Transverse colon (tissue), 4 donors: ENCODE data around the gene GRIPAP1. TPM values are rescaled to one million over a fixed set of nuclear protein-coding genes. Genes with fewer than 3 reads are reported as not detected.

Experiments used
- DNase-seq: peaks from one replicate; pipeline ENCODE4 v3.0.0-alpha.2; 2019
- H3K27ac ChIP-seq, 4 donors: fragments of 200-600 bp; sonication (generic); 2 replicates each; pipeline ENCODE4 v1.5.1; 2016 to 2018; ENCODE audit warnings: inconsistent platforms in 4 of 4
- H3K27me3 ChIP-seq: fragments of 200-600 bp; sonication (generic); 2 replicates; pipeline ENCODE4 v1.5.1; 2017; ENCODE audit warnings: inconsistent platforms
- H3K36me3 ChIP-seq, 4 donors: fragments of 200-600 bp; sonication (generic); 2 replicates each; pipeline ENCODE4 v1.5.1; 2017 to 2019; ENCODE audit warnings: inconsistent platforms in 4 of 4
- H3K4me1 ChIP-seq, 4 donors: fragments of 200-600 bp; sonication (generic); 2 replicates each; pipeline ENCODE4 v1.5.1; 2017 to 2020; ENCODE audit warnings: inconsistent platforms in 4 of 4
- H3K4me3 ChIP-seq, 4 donors: fragments of 200-600 bp; sonication (generic); 1 replicate in 1 of 4; 2 replicates in 3 of 4; pipeline versions ENCODE4 v1.5.1 to v1.6.1; 2017 to 2019; ENCODE audit warnings: inconsistent platforms in 4 of 4
- H3K9me3 ChIP-seq, 2 donors: fragments of 200-600 bp; sonication (generic); 2 replicates each; pipeline ENCODE4 v1.5.1; 2017 to 2019; ENCODE audit warnings: inconsistent platforms in 2 of 2
- EP300 ChIP-seq: sonication (generic); formaldehyde crosslinking; IDR thresholded peaks from one replicate; pipeline ENCODE4 v1.6.1; 2017; ENCODE audit warnings: antibody characterized with exemption, low read depth
- POLR2A ChIP-seq: fragments of 450-650 bp; IDR thresholded peaks from one replicate; pipeline ENCODE4 v1.6.1; 2016; ENCODE audit warnings: antibody characterized with exemption, mild to moderate bottlenecking, moderate library complexity
- POLR2AphosphoS5 ChIP-seq, 3 donors: sonication (generic); formaldehyde crosslinking; IDR thresholded peaks; one replicate each; pipeline ENCODE4 v1.6.1; 2016; ENCODE audit warnings: antibody characterized with exemption in 3 of 3
- WGBS, 2 donors: methylation state at CpG; one replicate each; pipeline ENCODE4 v1.1.5; 2018; ENCODE audit warnings: low coverage in 1 of 2; 5-methylcytosine and 5-hydroxymethylcytosine counted together
- in situ Hi-C, 4 donors: fragments of 200-750 bp; cut with MboI; loops; one replicate each; pipeline versions ENCODE4 v1.15.0 to v1.15.1; 2017; ENCODE audit warnings: low sequenced_read_pairs in 3 of 4, low pct_ligation_motif_present in 1 of 4, low pct_unique_long_range_greater_than_20kb in 1 of 4
- intact Hi-C: fragments of 100-400 bp; cut with DNase I; formaldehyde crosslinking; loops from one replicate; pipeline ENCODE4 v1.15.1; 2023; ENCODE audit warnings: low total_unique reads
- total RNA-seq, 4 donors: library from RNA; depleted of rRNA; stranded (reverse); fragments of >200 nt; gene quantifications; one replicate each; pipeline ENCODE4 v1.1.0, GENCODE V29; 2016
- TF ChIP-seq, protein P1 (sequence below), 5 experiments: fragments of 200-600 bp in 3 of 5; fragments of 450-650 bp in 2 of 5; sonication (generic) in 3 of 5; IDR thresholded peaks; 1 replicate in 2 of 5; 2 replicates in 3 of 5; pipeline ENCODE4 v1.5.1; 2016 to 2017; ENCODE audit warnings: antibody characterized with exemption in 5 of 5, inconsistent platforms in 3 of 5, mild to moderate bottlenecking in 2 of 5, moderate library complexity in 1 of 5

The GRIPAP1 gene
- total RNA-seq, 4 donors from 2014 or later, result 34.8 to 102 (median 52.9) TPM

DNA sequence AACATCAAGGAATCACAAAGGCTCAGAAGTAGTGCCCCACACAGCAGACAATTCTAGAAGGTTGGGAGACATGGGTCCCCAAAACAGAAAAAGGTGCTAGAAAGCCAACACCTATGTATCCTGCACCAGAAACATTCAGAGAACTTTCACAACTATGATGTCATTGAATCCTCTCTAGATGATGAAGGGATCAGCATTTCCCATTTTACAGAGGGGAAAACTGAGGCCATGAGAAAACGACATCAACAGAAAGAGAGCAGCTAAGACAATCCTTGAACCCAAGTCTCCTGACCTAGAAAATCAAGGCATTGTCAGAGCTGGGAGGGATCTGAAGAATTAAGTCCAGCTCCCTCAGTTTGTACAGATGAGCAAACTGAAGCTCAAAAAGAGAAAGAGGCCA is 33.7 kb downstream of the GRIPAP1 start:
- in situ Hi-C loops (no loop called here), intact Hi-C loops (no loop called here)
- Histone ChIP-seq H3K4me1 (peaks cover 0 to 11% (median 2%) of the 10 kb centered on the region in 4 donors), H3K36me3 (no peaks in the 10 kb centered on the region), H3K9me3 (no peaks in the 10 kb centered on the region), H3K4me3 (no peak overlapping the region), H3K27me3 (no peaks in the 10 kb centered on the region), H3K27ac (no peak overlapping the region)
- DNase-seq, result no peak
- no peak for TF ChIP-seq POLR2AphosphoS5 (IDR thresholded peaks at IDR 0.05)
- TF ChIP-seq POLR2A, result no peak
- TF ChIP-seq, protein P1, sequence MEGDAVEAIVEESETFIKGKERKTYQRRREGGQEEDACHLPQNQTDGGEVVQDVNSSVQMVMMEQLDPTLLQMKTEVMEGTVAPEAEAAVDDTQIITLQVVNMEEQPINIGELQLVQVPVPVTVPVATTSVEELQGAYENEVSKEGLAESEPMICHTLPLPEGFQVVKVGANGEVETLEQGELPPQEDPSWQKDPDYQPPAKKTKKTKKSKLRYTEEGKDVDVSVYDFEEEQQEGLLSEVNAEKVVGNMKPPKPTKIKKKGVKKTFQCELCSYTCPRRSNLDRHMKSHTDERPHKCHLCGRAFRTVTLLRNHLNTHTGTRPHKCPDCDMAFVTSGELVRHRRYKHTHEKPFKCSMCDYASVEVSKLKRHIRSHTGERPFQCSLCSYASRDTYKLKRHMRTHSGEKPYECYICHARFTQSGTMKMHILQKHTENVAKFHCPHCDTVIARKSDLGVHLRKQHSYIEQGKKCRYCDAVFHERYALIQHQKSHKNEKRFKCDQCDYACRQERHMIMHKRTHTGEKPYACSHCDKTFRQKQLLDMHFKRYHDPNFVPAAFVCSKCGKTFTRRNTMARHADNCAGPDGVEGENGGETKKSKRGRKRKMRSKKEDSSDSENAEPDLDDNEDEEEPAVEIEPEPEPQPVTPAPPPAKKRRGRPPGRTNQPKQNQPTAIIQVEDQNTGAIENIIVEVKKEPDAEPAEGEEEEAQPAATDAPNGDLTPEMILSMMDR (IDR thresholded peaks at IDR 0.05), result no peak
- TF ChIP-seq EP300, result no peak
- 57 to 80% methylated on average over 1 of the region's 1 CpG for WGBS, 2 donors

DNA sequence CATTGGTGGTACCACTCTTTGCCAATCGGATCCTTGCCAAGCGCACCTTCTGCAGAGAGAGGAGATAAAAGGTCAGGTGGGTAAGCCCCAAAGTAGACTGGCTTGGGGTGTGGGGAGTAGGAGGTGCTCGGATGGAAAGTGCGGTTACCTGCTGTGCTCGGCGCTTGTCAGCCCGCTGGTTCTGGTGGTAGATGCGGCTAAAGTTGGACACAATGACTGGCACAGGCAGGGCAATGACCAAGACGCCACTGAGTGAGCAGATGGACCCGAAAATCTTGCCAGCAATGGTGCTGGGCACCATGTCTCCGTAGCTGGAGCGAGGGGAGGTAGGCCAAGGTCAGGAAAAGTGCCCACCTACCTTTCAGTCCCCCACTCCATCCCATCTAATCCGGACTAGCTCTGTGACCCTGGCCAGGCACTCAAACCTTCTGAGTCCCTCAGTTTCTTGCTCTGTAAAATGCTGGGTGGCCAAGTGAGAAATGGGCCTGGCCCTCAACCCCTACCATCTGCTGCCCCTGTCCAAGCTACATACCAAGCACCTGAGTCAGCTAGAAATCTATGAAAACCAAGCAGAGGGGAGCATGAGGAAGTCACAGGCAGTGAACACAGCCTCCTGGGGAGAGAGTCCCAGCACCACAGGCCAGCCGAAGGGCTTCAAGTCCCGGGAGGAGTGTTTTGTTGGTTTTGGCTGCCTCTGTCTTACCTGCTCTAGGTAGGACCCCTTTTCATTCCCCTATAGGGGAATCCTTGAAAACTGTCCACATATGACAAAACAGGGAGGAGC is 35.1 kb downstream of the GRIPAP1 start:
- no peak overlapping the region for H3K4me3 ChIP-seq
- no peak for DNase-seq
- intact Hi-C loops, result no loop called here
- peaks cover 0 to 7% (median under 1%) of the 10 kb centered on the region in 4 donors for H3K4me1 ChIP-seq
- 81% methylated on average over 15 of the region's 15 CpGs; no CpG with 5 or more reads in 1 of the 2 donors for WGBS, 2 donors
- TF ChIP-seq POLR2AphosphoS5 (IDR thresholded peaks at IDR 0.05) (no peak), EP300 (no peak), POLR2A (no peak)
- TF ChIP-seq, protein P1 (IDR thresholded peaks at IDR 0.05), result no peak
- H3K36me3 ChIP-seq, result no peaks in the 10 kb centered on the region
- in situ Hi-C loops, result no loop called here
- H3K27ac ChIP-seq, result no peak overlapping the region
- H3K27me3 ChIP-seq, result no peaks in the 10 kb centered on the region
- no peaks in the 10 kb centered on the region for H3K9me3 ChIP-seq

DNA sequence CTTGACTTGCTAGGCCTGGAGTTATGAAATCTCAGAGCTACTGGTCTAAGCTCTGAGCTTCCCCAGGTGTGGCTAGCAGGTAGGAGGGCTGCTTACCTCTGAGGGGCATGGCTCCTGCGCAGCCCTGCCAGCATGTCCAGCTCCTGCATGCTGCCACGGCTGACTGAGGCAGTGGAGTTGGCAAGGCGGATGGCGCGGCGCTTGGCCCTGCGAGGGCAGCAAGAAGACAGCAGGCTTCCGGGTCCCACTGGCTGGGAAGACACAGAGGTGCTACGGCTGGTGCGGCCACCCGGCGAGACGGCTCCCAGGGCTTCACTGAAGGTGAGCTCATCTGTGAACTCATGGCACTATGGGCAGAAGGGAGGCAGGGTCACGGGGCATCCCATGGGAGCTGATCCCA is 36.1 kb downstream of the GRIPAP1 start:
- H3K4me3 ChIP-seq, result no peak overlapping the region
- H3K9me3 ChIP-seq, result no peaks in the 10 kb centered on the region
- H3K27ac ChIP-seq, result no peak overlapping the region
- TF ChIP-seq POLR2A (no peak), POLR2AphosphoS5 (IDR thresholded peaks at IDR 0.05) (no peak), EP300 (no peak)
- TF ChIP-seq, protein P1 (IDR thresholded peaks at IDR 0.05), result no peak
- no peaks in the 10 kb centered on the region for H3K27me3 ChIP-seq
- in situ Hi-C loops (no loop called here), intact Hi-C loops (no loop called here)
- H3K36me3 ChIP-seq, result no peaks in the 10 kb centered on the region
- 88% methylated on average over 13 of the region's 14 CpGs; no CpG with 5 or more reads in 1 of the 2 donors for WGBS, 2 donors
- no peak for DNase-seq
- H3K4me1 ChIP-seq, result no peaks in the 10 kb centered on the region

DNA sequence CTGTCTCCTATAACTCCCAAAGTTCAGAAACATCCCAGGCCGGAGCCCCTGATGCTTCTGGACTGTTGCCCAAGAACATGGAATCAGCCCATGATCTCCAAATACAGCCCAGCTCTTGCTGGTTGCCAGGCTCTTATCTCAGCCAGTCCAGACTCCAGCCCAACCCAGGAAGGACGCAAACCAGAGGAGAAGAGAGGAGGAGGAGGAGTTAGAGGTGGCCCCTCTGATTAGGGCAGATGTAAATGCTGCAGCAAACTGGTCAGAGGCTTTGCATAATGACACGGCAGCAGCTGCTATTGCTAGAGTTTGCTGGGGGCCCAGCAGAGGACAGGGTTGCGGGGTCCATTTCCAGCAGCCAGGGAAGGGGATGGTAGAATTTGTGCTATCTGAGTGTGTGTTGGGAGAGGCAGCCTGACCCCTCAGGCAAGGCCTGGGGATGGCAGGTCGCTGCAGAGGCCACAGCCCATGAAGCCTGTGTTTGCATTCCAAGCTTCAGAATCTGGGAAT is 40.4 kb downstream of the GRIPAP1 start:
- Histone ChIP-seq H3K9me3 (no peaks in the 10 kb centered on the region), H3K36me3 (no peaks in the 10 kb centered on the region), H3K27me3 (no peaks in the 10 kb centered on the region), H3K4me3 (no peak overlapping the region), H3K27ac (peak overlapping the region in 2 of 4 donors; percentile 19 to 94), H3K4me1 (peaks cover 0 to 6% (median 3%) of the 10 kb centered on the region in 4 donors)
- intact Hi-C loops, result no loop called here
- WGBS, 2 donors, result 65% methylated on average over 5 of the region's 5 CpGs; no CpG with 5 or more reads in 1 of the 2 donors
- in situ Hi-C loops, result no loop called here
- TF ChIP-seq POLR2AphosphoS5 (IDR thresholded peaks at IDR 0.05), result peak in 1 of 3 donors; percentile 15
- TF ChIP-seq, protein P1 (IDR thresholded peaks at IDR 0.05), result no peak
- peak; percentile 25 for DNase-seq
